AG09319 (cell line): Measurements from ENCODE around the gene RAB4A.

Experiments used
- DNase-seq: peaks from one replicate; pipeline ENCODE4 v3.0.0-alpha.2; 2010; ENCODE audit warnings: low read depth; ENCODE audit errors: extremely low read depth
- CTCF ChIP-seq: IDR thresholded peaks from 2 replicates; pipeline ENCODE4 v1.5.1; 2011; ENCODE audit warnings: low read depth, mild to moderate bottlenecking, inconsistent platforms, low read length, moderate library complexity

The RAB4A gene

GRCh38 chr1:229227298-229227919 is 43.5 kb upstream of the RAB4A start:
- no peak for DNase-seq
- TF ChIP-seq CTCF: peak; percentile 76

- TF ChIP-seq CTCF: no peak
- DNase-seq: no peak
Observed at GRCh38 chr1:229228522-229228921, 42.4 kb upstream of the RAB4A start.

GRCh38 chr1:229229137-229229720 is 41.7 kb upstream of the RAB4A start:
- no peak for TF ChIP-seq CTCF
- no peak for DNase-seq

- no peak for TF ChIP-seq CTCF
- no peak for DNase-seq
Observed at GRCh38 chr1:229229721-229230139, 41.2 kb upstream of the RAB4A start.

GRCh38 chr1:229230140-229230892 is 40.6 kb upstream of the RAB4A start:
- no peak for DNase-seq

GRCh38 chr1:229230893-229231753 is 39.8 kb upstream of the RAB4A start:
- TF ChIP-seq CTCF: no peak
- DNase-seq: no peak

More at GRCh38 chr1:229230140-229230892, 40.6 kb upstream of the RAB4A start:
- TF ChIP-seq CTCF: no peak
